IPS-18c (cell line): ENCODE data around the gene FAM162A.

Source experiments
- H3K4me3 ChIP-seq: 2 replicates; pipeline ENCODE4 v1.7.0; 2013; ENCODE audit warnings: low read depth, mild to moderate bottlenecking, low read length, moderate library complexity; ENCODE audit not compliant: insufficient read depth
- H3K9me3 ChIP-seq: one replicate; pipeline ENCODE4 v1.6.1; 2013; ENCODE audit warnings: mild to moderate bottlenecking, low read length, moderate library complexity; ENCODE audit not compliant: control insufficient read depth, insufficient read depth

FAM162A gene

DNA sequence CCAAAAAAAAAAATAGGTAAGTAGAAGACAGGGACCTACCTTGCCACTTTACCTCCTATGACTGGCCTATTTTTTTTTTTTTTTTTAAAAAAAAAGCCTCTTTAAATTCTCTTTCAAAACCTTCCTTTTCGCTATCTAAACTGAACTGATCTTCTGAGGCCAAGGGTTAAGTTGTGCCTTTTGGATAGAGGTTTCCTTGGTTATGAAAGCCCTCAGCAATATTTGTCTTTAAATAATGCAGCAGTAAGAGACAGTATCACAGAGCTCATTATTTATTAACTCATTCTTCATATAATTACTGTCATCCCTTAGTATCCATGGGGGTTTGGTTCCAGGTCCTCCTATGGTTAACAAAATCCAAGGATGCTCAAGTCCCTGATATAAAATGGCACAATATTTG, 9.9 kb upstream of the FAM162A start:
- Histone ChIP-seq H3K9me3 (no peaks in the 10 kb centered on the region), H3K4me3 (no peak overlapping the region)

DNA sequence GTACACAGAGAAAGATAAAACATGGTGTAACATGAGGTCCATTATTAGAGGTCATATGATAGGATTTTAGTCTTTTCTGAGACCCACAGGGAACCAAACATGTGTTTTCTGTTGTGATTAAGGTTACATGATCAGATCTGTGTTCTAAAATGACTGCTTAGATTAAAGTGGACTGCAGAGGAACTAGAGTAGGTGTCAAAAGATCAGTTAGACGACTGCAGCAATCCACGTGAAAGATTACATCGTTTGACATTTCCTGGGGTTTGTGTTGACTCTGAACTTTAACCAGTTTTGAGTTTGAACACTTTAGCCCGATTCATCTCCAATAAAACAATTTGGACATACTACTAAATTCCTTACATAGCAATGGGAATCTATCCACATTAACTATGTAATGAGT, 6.0 kb upstream of the FAM162A start:
- Histone ChIP-seq H3K9me3 (no peaks in the 10 kb centered on the region), H3K4me3 (no peak overlapping the region)

DNA sequence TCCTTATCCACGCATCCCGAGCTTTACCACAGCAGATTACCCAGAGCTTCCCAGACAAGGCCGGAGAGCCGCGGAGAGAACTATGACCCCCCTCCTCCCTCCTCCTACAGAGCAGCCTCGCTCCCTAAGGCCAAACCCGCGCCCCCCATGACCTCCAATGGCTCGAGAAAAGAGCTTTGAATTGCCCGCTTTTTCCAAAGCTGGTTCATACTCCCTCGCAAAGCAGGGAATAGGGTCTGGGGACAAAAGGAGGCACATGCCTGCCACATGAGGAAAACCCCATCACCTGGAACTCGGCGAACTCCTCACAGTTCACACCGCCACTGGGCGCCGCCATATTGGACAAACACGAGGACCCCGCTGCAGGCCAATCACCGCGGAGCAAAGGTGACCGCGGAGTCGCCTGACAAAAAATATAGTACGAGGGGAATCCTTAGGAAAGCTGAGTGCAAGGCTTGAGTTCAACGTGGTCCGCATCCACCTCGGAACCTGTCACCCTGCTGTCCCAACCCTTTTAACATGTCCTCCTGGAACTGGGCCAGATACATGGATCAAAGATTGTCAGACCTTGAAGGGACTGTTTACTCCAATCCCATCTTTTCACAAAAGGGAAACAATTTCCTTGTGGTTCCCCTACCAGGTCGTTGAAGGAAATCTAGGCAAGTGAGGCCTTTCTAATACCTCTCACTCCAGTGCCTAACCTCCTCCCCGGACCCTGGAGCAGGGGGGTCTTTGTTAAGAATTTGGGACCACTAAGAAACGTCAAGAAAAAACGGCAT, 905 bp upstream of the FAM162A start, which contains the start of gene MIX23:
TSS of gene MIX23 (minus strand) at position 344 of the 779 bp plus-strand sequence. CDS start at position 337, 7 bp downstream.
- Histone ChIP-seq H3K9me3 (no peaks in the 10 kb centered on the region), H3K4me3 (peak within 1 kb of the TSS; percentile 86)

DNA sequence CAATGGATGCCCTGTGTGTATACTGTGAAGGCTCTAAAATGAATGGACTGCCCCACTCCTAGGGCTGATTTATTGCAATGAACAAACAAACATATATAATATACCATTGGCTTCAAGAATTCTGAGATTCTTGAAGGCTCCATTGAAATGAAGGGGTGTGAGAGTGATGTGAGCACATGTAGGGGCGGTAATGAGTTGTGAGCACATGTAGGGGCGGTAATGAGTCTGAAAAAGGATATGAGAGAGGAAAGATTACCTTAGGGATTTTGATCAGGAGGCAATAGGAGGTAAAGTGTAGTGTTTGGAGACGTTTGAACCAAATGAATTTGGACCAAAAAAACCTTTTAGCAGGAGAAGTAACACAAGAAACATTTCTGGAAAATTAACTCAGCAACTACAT, 3.7 kb downstream of the FAM162A start:
- no peaks in the 10 kb centered on the region for H3K9me3 ChIP-seq

DNA sequence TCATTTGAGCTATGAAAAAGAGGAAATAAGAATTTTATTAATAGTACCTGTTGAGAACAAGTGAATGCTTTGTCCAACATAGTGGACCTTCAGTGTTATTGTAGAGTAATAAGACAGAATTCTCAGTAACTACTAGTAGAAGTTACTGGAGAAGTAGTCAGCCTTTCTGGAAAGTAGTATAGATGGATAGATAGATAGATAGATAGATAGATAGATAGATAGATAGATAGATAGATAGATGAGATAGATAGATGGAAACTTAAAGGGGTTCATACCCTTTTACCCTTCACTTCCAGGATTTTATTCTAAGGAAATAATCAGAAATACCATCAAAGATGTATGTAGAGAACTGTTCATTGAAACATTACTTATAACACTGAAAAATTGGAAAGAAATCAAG, 5.2 kb downstream of the FAM162A start:
- Histone ChIP-seq H3K4me3 (no peak overlapping the region), H3K9me3 (no peaks in the 10 kb centered on the region)

More for the DNA sequence above, 3.7 kb downstream of the FAM162A start:
- H3K4me3 ChIP-seq = no peak overlapping the region

DNA sequence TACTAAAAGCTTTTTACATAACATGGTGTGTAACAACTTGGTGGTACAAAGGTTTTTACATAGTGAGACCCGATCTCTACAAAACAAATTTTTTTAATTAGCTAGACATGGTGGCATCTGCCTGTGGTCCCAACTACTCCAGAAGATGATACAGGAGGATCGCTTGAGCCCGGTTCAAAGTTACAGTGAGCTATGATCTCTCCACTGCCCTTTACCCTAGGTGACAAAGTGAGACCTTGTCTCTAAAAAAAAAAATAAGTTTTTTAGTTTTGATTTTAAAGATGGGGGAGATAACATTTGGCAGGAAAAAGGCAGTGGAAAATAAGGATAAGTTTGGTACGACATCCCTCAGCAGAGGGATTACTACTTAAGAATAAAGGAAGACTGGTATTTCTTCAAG, 5.9 kb downstream of the FAM162A start:
- H3K4me3 ChIP-seq = no peak overlapping the region
- no peaks in the 10 kb centered on the region for H3K9me3 ChIP-seq

DNA sequence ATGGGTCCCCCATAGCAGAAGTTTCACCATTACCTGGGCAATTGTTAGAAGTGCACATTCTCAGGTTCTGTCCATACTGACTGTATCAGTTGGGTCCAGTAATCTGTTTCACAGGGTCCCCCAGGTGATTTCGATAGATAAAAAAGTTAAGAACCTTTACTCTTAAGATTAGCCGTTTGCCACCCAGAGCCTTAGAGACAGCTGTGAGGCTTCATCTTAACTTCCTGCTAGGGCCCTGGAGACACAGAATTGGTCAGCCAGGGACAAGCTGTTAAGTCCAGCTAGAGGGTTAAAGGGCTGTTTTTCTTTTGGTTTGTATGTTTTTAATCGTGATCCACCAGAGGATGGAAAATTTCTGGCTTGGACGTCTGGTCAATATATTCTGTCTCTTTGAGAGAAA, 6.7 kb downstream of the FAM162A start:
- H3K4me3 ChIP-seq = no peak overlapping the region

DNA sequence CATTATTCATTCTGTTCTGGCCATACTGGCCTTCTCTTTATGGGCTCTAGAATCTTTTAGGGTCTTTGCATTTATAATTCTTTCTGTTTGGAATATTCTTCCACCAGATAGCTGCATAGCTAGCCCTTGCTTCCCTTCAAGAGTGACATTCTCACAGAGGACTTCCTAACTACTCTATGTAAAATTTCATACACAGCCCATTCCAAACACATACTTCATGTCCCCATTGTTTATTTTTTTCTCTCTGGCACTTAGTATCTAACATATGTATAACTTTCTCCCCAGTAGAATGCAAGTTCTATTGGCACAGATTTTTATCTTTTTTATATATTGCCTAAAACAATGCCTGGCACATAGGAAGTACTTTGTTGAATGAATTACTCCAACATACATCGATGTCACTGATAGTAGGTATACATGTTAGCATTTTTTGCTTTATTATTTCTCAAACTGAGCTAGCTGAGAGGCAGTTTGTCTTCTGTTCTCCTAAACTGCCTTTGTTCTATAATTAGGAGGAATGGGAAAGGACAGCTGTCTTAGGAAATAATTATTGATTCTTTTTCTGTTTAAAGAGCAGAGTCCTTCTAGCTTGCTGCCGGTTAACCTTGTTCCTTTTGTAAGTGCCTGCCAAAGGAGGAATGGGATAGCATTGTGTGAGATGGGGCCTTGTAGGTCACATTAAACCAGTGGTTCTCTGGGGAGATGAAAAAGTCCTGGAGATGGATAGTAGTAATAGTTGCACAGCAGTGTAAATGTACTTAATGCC, 7.9 kb downstream of the FAM162A start:
- no peaks in the 10 kb centered on the region for H3K9me3 ChIP-seq
- no peak overlapping the region for H3K4me3 ChIP-seq

More for the DNA sequence above, 6.7 kb downstream of the FAM162A start:
- no peaks in the 10 kb centered on the region for H3K9me3 ChIP-seq

DNA sequence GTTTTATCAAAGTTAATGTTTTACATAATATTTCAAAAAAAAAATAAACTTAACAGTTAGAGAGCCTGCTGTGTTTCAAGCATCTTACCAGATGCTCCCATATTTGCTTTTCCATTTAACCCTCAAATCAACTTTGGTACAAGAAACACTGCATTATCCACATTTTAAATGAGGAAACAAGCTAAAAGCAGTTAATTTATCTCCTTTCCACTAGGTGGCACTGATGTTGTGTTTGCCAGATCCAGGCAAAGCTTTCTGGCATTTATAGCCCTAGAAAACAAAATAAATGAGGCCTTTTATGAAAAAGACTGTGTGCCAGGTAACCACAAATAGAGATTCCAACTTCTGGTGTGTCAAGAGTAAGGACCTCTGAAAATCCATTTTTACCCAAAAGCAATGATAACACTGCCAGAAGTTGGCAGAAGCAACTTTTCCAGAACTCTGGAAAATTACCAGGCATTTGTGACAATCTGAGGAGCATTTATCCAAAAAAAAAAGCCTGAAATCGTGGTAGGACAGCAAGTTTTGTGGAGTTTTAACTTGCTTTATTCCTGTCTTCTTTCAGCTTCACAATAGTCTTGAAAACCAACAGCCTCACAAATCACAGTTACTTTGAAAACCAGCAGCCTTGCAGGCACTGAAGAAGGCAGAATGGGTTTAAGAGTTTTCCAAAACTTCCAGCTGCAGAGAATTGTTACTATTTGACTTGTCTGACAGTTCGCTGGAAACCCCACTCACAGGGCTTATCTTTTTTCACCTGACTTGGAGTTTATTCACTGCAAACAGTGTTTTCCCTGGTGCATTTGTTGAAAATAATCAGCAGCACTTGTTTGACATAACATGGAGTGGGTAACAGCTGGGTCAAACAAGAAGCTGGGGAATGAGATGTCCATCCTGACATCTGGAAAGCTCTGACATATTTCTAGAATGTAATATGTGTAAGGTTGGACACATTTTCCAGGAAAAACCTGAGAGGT, 9.2 kb downstream of the FAM162A start:
- Histone ChIP-seq H3K9me3 (no peaks in the 10 kb centered on the region), H3K4me3 (no peak overlapping the region)

DNA sequence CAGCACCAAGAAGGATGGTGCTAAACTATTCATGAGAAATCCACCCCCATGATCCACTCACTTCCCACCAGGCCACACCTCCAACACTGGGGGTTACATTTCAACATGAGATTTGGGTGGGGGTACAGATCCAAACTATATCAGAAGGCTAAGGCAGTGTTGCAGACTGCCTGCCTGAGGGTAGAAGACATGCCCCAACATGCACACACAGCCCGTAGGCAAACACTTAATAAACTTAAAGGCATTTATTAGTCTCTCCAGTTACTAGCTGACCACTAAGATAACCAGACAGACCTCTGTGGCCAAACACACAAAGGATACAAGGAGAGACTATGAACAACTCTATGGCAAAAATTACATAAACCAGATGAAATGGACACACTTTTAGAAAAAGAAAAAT, 10.2 kb downstream of the FAM162A start:
- Histone ChIP-seq H3K9me3 (no peaks in the 10 kb centered on the region), H3K4me3 (no peak overlapping the region)

DNA sequence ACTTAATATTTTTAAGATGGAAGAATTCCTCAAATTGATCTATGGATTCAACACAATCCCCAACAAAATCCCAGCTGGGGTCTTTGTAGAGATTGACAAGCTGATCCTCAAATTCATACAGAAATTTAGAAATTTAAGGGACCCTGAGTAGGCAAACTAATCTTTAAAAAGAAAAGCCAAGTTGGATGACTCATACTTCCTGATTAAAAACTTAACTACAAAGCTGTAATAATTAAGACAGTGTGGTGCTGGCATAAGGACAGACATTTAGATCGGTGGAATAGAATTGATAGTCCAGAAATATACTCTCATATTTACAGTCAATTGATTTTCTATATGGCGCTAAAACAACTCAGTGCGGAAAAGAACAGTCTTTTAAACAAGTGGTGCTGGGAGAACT, 11.6 kb downstream of the FAM162A start:
- no peaks in the 10 kb centered on the region for H3K9me3 ChIP-seq
- H3K4me3 ChIP-seq = no peak overlapping the region

DNA sequence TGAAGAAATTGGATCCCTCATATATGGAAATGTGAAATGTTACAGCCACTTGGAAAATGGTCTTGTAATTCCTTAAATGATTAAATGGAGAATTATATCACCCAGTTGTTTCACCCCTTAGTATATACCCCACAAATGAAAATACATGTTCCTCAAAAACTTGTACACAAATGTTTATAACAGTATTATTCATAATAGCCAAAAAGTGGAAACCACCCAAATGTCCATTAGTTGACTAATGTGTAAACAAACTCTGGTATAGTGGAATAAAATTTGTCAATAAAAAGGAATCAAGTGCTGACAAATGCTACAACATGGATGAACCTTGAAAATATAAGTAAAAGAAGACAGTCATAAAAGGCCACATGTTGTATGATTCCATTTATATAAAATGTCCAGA, 12.5 kb downstream of the FAM162A start:
- Histone ChIP-seq H3K9me3 (no peaks in the 10 kb centered on the region), H3K4me3 (no peak overlapping the region)

DNA sequence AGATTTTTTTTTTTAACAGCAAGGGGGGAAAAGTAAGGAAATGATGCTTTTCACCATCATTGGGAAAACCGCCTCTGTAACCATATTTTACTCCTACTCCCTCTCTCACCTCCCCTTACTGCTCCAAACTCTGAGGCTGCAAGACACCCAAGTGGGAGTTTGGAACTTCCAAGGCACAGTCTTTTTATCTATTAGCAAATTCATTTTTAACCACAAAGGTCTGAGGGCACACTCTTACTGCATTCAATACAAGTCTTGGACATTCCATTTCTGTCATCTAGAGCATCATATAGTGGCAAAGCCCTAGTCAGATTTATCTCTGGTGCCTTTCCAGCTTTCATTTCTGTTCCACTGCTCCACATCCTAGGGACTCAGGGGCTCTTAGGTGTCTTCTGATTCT, 13.2 kb downstream of the FAM162A start:
- no peak overlapping the region for H3K4me3 ChIP-seq
- no peaks in the 10 kb centered on the region for H3K9me3 ChIP-seq

DNA sequence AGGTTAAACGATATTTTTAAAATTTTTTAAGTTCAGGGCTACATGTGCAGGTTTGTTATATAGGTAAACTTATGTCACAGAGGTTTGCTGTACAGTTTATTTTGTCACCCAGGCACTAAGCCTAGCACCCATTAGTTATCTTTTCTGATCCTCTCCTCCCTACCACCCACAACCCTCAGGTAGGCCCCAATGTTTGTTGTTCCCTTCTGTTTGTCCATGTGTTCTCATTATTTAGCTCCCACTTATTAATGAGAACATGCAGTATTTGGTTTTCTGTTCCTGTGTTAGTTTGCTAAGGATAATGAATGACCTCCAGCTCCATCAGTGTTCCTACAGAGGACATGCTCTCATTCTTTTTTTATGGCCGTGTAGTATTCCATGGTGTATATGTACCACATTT, 14.9 kb downstream of the FAM162A start:
- no peaks in the 10 kb centered on the region for H3K9me3 ChIP-seq

DNA sequence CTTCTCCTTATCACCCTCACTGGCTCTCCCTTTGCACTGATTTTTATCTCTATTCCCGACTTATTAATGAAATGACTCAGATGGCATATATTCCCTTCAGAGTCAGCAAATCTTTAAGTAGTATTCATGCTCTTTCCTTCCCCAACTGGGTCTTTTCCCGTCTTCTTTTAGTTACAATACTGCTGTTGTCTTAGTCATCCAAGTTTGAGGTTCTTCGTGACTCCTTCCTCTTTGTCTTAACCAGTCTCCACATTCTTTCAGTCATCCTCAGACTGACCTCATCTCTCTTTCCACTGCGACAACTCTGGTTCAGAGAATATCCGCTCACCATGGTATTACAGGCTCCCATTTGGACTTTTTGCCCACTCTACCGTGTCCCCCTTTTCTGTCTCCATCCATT, 19.5 kb downstream of the FAM162A start:
- H3K9me3 ChIP-seq = no peaks in the 10 kb centered on the region
- H3K4me3 ChIP-seq = no peak overlapping the region

More for the DNA sequence above, 14.9 kb downstream of the FAM162A start:
- H3K4me3 ChIP-seq = no peak overlapping the region

DNA sequence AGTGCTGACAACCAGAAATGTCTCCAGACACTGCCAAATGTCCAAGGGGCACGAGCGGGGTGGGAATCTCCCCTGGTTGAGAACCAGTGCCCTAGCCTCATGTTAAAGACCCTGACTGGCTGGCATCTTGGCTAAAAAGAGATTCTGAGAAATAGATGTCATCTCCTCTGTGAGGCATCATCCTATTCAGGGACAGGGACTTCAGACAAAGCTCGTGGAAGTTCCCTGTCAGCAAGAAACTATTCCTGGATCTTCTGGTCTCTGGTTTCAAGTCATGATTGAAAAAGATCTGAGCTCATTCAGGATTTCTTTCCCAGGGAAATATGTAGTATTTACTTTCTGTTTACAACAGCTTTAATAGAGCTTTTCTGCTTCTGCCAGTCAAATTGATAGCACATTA, 21.0 kb downstream of the FAM162A start:
- no peaks in the 10 kb centered on the region for H3K9me3 ChIP-seq
- H3K4me3 ChIP-seq = no peak overlapping the region

DNA sequence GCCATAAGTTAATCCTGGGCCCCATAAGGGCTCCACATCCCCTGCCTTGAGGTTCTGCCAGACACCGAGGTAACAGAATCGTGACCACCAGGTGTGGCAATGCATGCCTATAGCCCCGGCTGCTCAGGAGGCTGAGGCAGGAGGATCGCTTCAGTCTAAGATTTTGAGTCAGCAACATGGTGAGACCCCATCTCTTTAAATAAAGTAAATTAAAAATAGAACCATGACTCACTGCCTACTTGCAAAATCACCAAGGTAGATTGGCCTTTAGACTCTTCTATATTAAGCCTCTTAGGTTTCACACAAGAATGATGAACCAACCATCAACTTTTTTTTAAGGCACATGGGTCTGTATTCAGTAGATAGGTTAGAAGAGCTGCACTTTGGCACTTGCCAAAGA, 22.2 kb downstream of the FAM162A start:
- H3K9me3 ChIP-seq = no peaks in the 10 kb centered on the region
- no peak overlapping the region for H3K4me3 ChIP-seq
